G401.6 (cell line): ENCODE results near the gene TMEM184A.

Experiments
- FAIRE-seq: peaks from 2 replicates; lab custom pipeline; 2012; peaks lifted over from hg19 to GRCh38; lab: Jason Lieb, UNC

The TMEM184A gene

GRCh38 chr7:1550005-1550845, 5.8 kb downstream of the TMEM184A start:
- FAIRE-seq = no peak

- no peak for FAIRE-seq
Observed at GRCh38 chr7:1549357-1550004, 6.5 kb downstream of the TMEM184A start.

GRCh38 chr7:1548944-1549343, 7.1 kb downstream of the TMEM184A start:
- FAIRE-seq = no peak

- FAIRE-seq = no peak
Observed at GRCh38 chr7:1548438-1548831, 7.6 kb downstream of the TMEM184A start.

GRCh38 chr7:1547777-1548437, 8.1 kb downstream of the TMEM184A start:
- FAIRE-seq = no peak

- FAIRE-seq = no peak
Observed at GRCh38 chr7:1546909-1547776, 8.9 kb downstream of the TMEM184A start.

- no peak for FAIRE-seq
Observed at GRCh38 chr7:1546274-1546908, 9.6 kb downstream of the TMEM184A start.

GRCh38 chr7:1545417-1546246, 10.4 kb downstream of the TMEM184A start:
- no peak for FAIRE-seq

- no peak for FAIRE-seq
Observed at GRCh38 chr7:1544896-1545416, 11.0 kb downstream of the TMEM184A start.

- no peak for FAIRE-seq
Observed at GRCh38 chr7:1544178-1544895, 11.7 kb downstream of the TMEM184A start.

GRCh38 chr7:1543826-1544177, 12.2 kb downstream of the TMEM184A start:
- no peak for FAIRE-seq

GRCh38 chr7:1542841-1543747, 12.9 kb downstream of the TMEM184A start:
- no peak for FAIRE-seq

- no peak for FAIRE-seq
Observed at GRCh38 chr7:1542329-1542728, 13.7 kb downstream of the TMEM184A start.

GRCh38 chr7:1541431-1542162, 14.4 kb downstream of the TMEM184A start:
- FAIRE-seq = no peak

- no peak for FAIRE-seq
Observed at GRCh38 chr7:1540776-1541271, 15.2 kb downstream of the TMEM184A start.

- no peak for FAIRE-seq
Observed at GRCh38 chr7:1539882-1540775, 15.9 kb downstream of the TMEM184A start.
